GM12878 (cell line): ENCODE results near the gene SIDT2. TPM values are rescaled to one million over a fixed set of nuclear protein-coding genes. Genes with fewer than 3 reads are reported as not detected.

Source experiments
- ATAC-seq: fragments of 200-7000 bp; cut with Tn5 transposase; 3 replicates; pipeline ENCODE4 v1.9.1; 2020; ENCODE audit warnings: mild to moderate bottlenecking, moderate library complexity
- BruUV-seq: library from RNA; stranded (reverse); fragments of 400-500 nt; replicated peaks from 2 replicates; lab custom pipeline; 2021; lab: Mats Ljungman, UMichigan
- CTCF ChIA-PET: fragments of 300-600 bp; sonication (Branson Sonifier 250); formaldehyde crosslinking; extraction: SDS; loops from one replicate; lab custom pipeline; 2021; ENCODE audit warnings: inconsistent platforms; lab: Yijun Ruan, JAX
- POLR2A ChIA-PET: fragments of 350-600 bp; formaldehyde crosslinking; extraction: SDS; loops from one replicate; lab custom pipeline; 2021; ENCODE audit warnings: inconsistent platforms; lab: Charles Lee
- RAD21 ChIA-PET: fragments of 300-600 bp; sonication (Branson Sonifier 250); formaldehyde crosslinking; loops from one replicate; lab custom pipeline; 2023; ENCODE audit warnings: antibody characterized with exemption; ENCODE audit not compliant: unreplicated experiment; lab: Charles Lee
- SMC1A ChIA-PET: fragments of 300-600 bp; sonication (Branson Sonifier 250); formaldehyde crosslinking; loops from one replicate; lab custom pipeline; 2023; ENCODE audit not compliant: unreplicated experiment, uncharacterized antibody; lab: Charles Lee
- DNase-seq: peaks from one replicate; pipeline ENCODE4 v3.0.0-alpha.2; 2011; ENCODE audit warnings: low read depth, low spot score
- FAIRE-seq: peaks from 3 replicates; lab custom pipeline; 2011; peaks lifted over from hg19 to GRCh38; lab: Jason Lieb, UNC
- H2AFZ ChIP-seq: 2 replicates; pipeline ENCODE4 v1.6.0; 2011; ENCODE audit warnings: low read depth, low read length, control low read depth; ENCODE audit not compliant: control insufficient read depth
- H3K27ac ChIP-seq: 2 replicates; pipeline ENCODE4 v1.5.1; 2011; ENCODE audit warnings: control low read depth; ENCODE audit not compliant: control insufficient read depth, insufficient read depth
- H3K27me3 ChIP-seq, 2 experiments: replicated peaks in 1 of 2; 2 replicates each; pipeline versions ENCODE4 v1.6.0 to v1.6.1; 2011; ENCODE audit warnings: low read length in 1 of 2; ENCODE audit not compliant: control insufficient read depth in 2 of 2, insufficient read depth in 2 of 2
- H3K36me3 ChIP-seq, 2 experiments: 2 replicates each; pipeline ENCODE4 v1.5.1; 2011; ENCODE audit warnings: low read length in 1 of 2; ENCODE audit not compliant: control insufficient read depth in 2 of 2, insufficient read depth in 2 of 2
- H3K4me1 ChIP-seq: 2 replicates; pipeline ENCODE4 v1.6.1; 2011; ENCODE audit warnings: mild to moderate bottlenecking, low read length, moderate library complexity, mixed read lengths; ENCODE audit not compliant: control insufficient read depth, insufficient read depth
- H3K4me2 ChIP-seq: 2 replicates; pipeline ENCODE4 v1.6.0; 2011; ENCODE audit warnings: control low read depth; ENCODE audit not compliant: control insufficient read depth, insufficient read depth
- H3K4me3 ChIP-seq: fragments of 200-600 bp; sonication (generic); 2 replicates; pipeline ENCODE4 v1.5.1; 2016
- H3K79me2 ChIP-seq: 2 replicates; pipeline ENCODE4 v1.6.0; 2011; ENCODE audit warnings: low read length; ENCODE audit not compliant: control insufficient read depth, insufficient read depth
- H3K9ac ChIP-seq: 2 replicates; pipeline ENCODE4 v1.8.0; 2011; ENCODE audit warnings: low read length, control low read depth, mixed read lengths; ENCODE audit not compliant: control insufficient read depth, insufficient read depth
- H3K9me3 ChIP-seq: replicated peaks from 3 replicates; pipeline ENCODE4 v1.5.1; 2011; ENCODE audit warnings: mild to moderate bottlenecking, low read length; ENCODE audit not compliant: control insufficient read depth, insufficient read depth
- H4K20me1 ChIP-seq: 2 replicates; pipeline ENCODE4 v1.6.0; 2011; ENCODE audit not compliant: control insufficient read depth, insufficient read depth
- BCLAF1 ChIP-seq: fragments of 450-650 bp; IDR thresholded peaks from 2 replicates; pipeline ENCODE4 v1.6.1; 2017; ENCODE audit warnings: antibody characterized with exemption, mild to moderate bottlenecking, moderate library complexity
- CHD1 ChIP-seq: IDR thresholded peaks from 2 replicates; pipeline ENCODE4 v1.6.1; 2012; ENCODE audit warnings: low read depth, low read length, improper control_type of control experiment
- HDAC6 ChIP-seq: fragments of 200-600 bp; sonication (generic); IDR thresholded peaks from one replicate; pipeline ENCODE4 v1.8.0; 2017; ENCODE audit warnings: antibody characterized with exemption; ENCODE audit not compliant: unreplicated experiment
- JUNB ChIP-seq: IDR thresholded peaks from 2 replicates; pipeline ENCODE4 v1.6.1; 2016; ENCODE audit warnings: antibody characterized with exemption, mild to moderate bottlenecking
- NBN ChIP-seq: fragments of 450-650 bp; IDR thresholded peaks from 2 replicates; pipeline ENCODE4 v1.6.1; 2016
- NR2C1 ChIP-seq: fragments of 450-650 bp; IDR thresholded peaks from 2 replicates; pipeline ENCODE4 v1.6.1; 2017; ENCODE audit warnings: antibody characterized with exemption, mild to moderate bottlenecking, moderate library complexity
- RAD21 ChIP-seq: IDR thresholded peaks from 2 replicates; pipeline ENCODE4 v1.6.1; 2011; ENCODE audit warnings: mild to moderate bottlenecking, low read depth, low read length, moderate library complexity; ENCODE audit not compliant: insufficient read depth
- RFX5 ChIP-seq: IDR thresholded peaks from 2 replicates; pipeline ENCODE4 v1.6.1; 2011; ENCODE audit warnings: low read depth, low read length, improper control_type of control experiment
- SP1 ChIP-seq: IDR thresholded peaks from one replicate; pipeline ENCODE4 v1.6.1; 2011; ENCODE audit warnings: low read depth, low read length
- ZNF384 ChIP-seq: IDR thresholded peaks from 2 replicates; pipeline ENCODE4 v1.6.1; 2012; ENCODE audit warnings: low read depth, mild to moderate bottlenecking, low read length, improper control_type of control experiment, borderline replicate concordance
- WGBS: methylation state at CpG from one replicate; pipeline ENCODE4 v1.1.6; 2016; ENCODE audit warnings: low lambda C conversion rate; ENCODE audit not compliant: insufficient replicate concordance, insufficient coverage; ENCODE audit errors: missing lambda C conversion rate; 5-methylcytosine and 5-hydroxymethylcytosine counted together
- in situ Hi-C: fragments of 300-500 bp; cut with MboI; formaldehyde crosslinking; loops from 9 replicates; pipeline ENCODE4 v1.14.3; 2018; ENCODE audit warnings: mixed read lengths
- intact Hi-C: fragments of 100-400 bp; cut with micrococcal nuclease; formaldehyde crosslinking; loops from one replicate; pipeline ENCODE4 v1.14.2; 2022; ENCODE audit not compliant: unreplicated experiment
- polyA plus RNA-seq, 11 experiments: library from polyadenylated mRNA; depleted of rRNA in 4 of 11; unstranded in 6 of 11; stranded (reverse) in 5 of 11; fragments of >200 nt; fragmentation: Nextera tagmentation in 4 of 11; fragmentation: Illumina TruSeq in 1 of 11; extraction: Ambion mirVana in 4 of 11; extraction: Trizol in 1 of 11; gene quantifications; 1 replicate in 1 of 11; 2 replicates in 10 of 11; pipeline versions ENCODE4 v1.2.1 to v1.2.3, GENCODE V29; 2011 to 2016; ENCODE audit warnings: inconsistent platforms in 2 of 11, missing spikeins in 2 of 11, low read depth in 1 of 11
- total RNA-seq, 4 experiments: library from RNA; depleted of rRNA in 3 of 4; stranded (reverse); fragments of >200 nt in 3 of 4; fragmentation: Illumina TruSeq in 1 of 4; extraction: Trizol in 1 of 4; gene quantifications; 2 replicates each; pipeline versions ENCODE4 v1.2.1 to v1.2.3, GENCODE V29; 2013 to 2021

Gene SIDT2
- total and polyA plus RNA-seq, 10 of the 15 experiments (the other 5 are each of a cell fraction or from before 2014, with no cell fraction given), result 4.9 to 23.9 (median 10.3) TPM

- 97% methylated on average over 7 of the region's 7 CpGs for WGBS
- DNase-seq (no peak), ATAC-seq (no peak), FAIRE-seq (no peak)
- H3K4me3 ChIP-seq, result no peak overlapping the region
- intact Hi-C loops (no loop called here), in situ Hi-C loops (no loop called here)
- no TSS peak for BruUV-seq
- ChIA-PET CTCF (interaction anchor here (0.7 to 17.3 kb wide), 5 partner anchors 8 to 278 kb away, joined by 3 to 422 read pairs (median 3); partner anchors contain the start of genes PCSK7, RNF214 and SIDT2), RAD21 (interaction anchor here (0.7 to 0.9 kb wide), 2 partner anchors 10 to 116 kb away, joined by 3 read pairs; no protein-coding TSS in a partner anchor), SMC1A (interaction anchor here (0.7 to 12.2 kb wide), 3 partner anchors 10 to 41 kb away, joined by 3 to 187 read pairs (median 15); partner anchors contain the start of gene SIDT2), POLR2A (interaction anchor here (0.6 kb wide), 1 partner anchor 42 kb away, joined by 9 read pairs; no protein-coding TSS in a partner anchor)
- H4K20me1 ChIP-seq, result no peaks in the 10 kb centered on the region; the same call in 1 of the 2 replicates
- TF ChIP-seq JUNB, result no peak
- TF ChIP-seq RFX5, result no peak
- no peak for TF ChIP-seq BCLAF1
- no peak for TF ChIP-seq SP1
- no peak for TF ChIP-seq ZNF384
- TF ChIP-seq NR2C1, result no peak
- TF ChIP-seq HDAC6, result no peak
- TF ChIP-seq NBN, result no peak
- TF ChIP-seq CHD1, result no peak
- no peak for TF ChIP-seq RAD21
- H3K27me3 ChIP-seq, result no peaks in the 10 kb centered on the region
- H3K79me2 ChIP-seq, result no peaks in the 10 kb centered on the region
- no peaks in the 10 kb centered on the region; the same call in 1 of the 2 replicates for H3K4me1 ChIP-seq
- H3K36me3 ChIP-seq, result peaks cover 34 to 47% of the 10 kb centered on the region in 2 experiments; a peak in 3 of 4 replicates
- H3K4me2 ChIP-seq, result no peak overlapping the region
- no peak overlapping the region for H2AFZ ChIP-seq
- no peaks in the 10 kb centered on the region for H3K9me3 ChIP-seq
- no peak overlapping the region for H3K9ac ChIP-seq
- no peak overlapping the region for H3K27ac ChIP-seq
Observed at GRCh38 chr11:117221775-117222517, 43.4 kb downstream of the SIDT2 start.
